Fibroblast of peridontal ligament (primary cell): ENCODE data around the gene TBC1D22A.

Experiments used
- DNase-seq: peaks from one replicate; pipeline ENCODE4 v3.0.0-alpha.2; 2010; ENCODE audit errors: extremely low read depth

TBC1D22A gene

DNA sequence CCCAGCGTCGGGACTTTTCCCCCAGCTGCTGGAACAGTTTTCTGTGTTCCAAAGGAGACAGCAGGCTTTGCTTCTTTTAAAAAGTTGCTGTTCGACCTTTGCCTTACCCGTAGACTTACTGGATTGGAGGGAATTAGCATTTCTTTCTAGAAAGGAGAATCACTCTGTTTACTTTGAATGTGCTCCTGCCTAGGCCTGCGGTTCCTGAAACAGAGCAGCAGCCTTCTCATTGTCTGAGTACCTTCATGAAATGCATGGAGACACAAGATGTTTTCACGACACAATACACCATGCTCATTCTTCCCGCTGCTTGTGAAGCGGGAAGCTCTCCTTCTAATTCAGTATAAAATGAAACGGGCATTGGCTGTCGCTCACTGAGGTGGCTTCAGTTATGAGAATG, 196.2 kb downstream of the TBC1D22A start:
- no peak for DNase-seq

DNA sequence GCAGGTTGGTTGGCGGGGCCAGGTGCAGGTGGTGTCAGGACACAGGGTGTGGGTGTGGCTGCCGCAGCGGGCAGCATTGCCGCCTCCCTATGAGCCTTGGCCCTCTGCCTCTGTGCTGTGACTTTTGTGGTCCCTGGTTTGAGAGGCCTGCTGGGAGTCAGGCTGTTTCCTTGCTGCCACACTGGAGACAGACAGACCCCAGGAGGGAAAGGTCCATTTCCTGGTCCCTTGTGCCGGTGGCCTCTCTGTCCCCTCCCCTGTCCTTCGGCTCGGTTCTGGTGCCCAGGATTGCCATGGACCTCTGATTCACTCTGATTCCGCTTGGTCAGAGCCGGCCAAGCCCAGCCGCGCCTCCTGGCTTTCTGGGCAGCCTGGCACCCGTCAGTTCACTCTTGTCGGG, 196.9 kb downstream of the TBC1D22A start:
- DNase-seq = no peak

DNA sequence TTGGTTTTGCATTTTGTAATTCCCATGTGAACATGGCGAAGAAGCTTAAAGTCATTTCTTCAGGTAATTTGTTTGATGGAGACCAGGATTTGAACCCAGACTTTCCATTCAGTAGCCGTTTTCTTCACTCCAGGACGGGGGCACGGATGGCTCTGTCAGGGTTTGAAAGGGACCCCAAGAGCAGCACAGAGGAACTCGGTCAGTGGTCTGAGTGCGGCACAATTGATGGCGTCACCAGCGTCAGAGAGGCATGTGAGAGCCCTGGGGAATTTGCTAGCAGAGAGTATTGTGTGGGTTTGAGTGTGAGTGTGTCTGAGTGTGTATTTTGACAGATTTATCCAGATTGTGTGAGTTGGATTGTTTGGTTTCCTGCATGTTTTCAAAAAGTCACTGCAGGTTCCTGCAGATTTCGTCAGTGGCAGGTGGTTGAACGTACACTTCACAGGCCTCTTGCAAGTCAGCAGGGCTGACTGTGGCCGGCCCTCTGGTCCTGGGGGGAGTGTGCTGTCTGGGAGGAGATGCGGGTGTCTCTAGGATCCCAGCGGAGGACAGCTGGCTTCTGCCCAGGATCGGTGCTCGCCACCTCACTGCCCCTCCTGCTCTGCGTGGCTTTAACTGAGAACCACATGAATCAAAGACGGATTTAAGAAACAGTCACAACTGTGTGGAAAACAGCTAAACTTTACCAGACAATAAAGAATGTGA, 199.3 kb downstream of the TBC1D22A start:
- no peak for DNase-seq

DNA sequence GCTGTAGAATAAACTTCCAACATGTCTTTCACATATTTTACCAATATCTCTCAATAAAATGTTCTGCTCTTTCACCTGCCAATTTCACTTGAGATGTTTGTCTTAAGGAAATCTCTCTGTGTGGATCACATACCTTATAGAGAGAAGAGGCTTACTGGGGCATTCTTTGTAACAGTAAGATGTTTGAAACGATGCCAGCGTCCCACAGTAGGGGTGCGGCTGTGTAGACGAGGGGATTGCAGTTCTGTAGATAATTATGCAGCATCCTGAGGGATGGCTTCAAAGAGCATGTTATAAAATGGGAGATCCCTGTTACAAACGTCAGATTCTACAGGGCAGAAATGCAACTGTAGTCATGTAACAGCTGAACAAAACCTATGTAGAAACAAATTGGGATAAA, 200.0 kb downstream of the TBC1D22A start:
- DNase-seq = no peak

DNA sequence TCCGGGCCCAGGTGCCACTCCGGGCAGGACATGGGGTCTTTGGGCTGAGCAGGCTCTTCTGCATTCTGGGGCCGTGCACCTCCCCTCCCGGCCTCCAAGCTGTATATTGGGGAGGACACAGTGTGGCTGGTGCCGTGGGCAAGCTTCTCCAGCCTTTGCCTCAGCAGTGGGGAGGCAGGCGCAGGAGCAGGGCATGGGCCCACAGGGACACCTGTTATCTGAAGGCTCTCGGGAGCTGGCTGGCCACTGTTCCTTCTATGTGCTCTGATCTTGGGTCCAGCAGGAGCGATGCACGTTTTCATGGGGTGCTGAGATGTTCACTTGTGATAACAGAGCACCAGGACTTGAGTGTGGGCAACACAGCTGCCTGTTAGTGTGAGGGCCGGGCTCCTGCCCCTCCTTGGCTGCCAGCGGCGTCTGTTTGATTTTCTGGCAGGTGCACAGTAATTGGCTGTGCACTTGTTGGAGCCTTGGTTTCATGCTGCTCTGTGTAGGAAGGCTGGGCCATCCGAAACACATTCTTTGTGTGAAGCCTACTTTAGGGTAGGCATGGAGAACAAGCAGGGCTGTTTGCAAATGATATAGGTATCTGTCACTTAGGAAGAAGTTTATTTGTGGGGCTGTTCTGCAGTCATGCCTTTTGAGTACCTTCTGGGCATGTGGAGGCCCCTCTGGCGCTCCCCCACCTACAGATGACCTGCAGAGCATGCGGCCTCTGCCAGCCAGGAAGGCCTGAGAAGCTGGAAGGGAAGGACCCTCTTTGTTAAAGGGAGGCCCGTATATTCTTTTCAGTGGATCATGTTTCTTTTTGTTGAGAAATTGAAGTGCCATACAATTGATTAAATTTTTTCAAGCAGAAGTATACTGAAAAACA, 201.5 kb downstream of the TBC1D22A start:
- DNase-seq = no peak

DNA sequence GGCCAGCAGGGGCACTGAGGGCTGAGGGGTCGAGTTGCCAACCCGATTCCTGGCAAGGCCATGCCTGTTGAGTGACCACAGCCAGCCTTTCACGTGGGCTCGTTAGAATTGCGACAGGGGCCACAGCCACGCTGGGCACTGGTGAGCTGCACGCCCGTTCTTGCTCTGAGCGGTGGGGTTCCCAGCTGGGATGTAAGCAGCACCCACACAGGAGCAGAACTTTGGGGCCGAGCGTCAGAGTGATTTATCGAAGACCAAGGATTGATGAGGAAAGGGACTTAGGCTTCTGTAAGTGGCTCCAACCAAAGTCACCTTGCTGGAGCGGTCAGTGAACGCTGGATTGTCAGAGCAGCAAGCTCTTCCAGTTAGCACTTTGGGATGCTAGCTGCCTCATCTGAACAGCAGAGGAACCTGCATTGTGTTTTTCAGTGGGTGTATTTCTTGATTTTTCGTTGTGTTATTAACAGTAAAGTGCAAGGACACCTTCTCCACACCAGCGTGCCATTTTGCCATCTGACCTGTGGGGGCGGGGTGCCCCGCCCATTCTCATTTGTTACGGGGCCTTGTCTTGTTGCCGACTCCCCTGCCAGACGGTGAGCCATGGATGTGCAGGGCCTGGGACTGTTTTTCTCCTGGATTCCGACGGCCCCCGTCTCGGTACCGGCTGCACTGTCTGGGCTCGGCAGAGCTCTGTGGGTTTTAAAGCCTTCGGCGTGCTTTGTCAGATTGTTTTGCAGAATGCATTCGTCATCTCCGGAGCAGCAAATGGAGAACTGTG, 202.5 kb downstream of the TBC1D22A start:
- no peak for DNase-seq

- DNase-seq = no peak
These were observed 203.4 kb downstream of the TBC1D22A start for GRCh38 chr22:46965555-46966494.

- peak; percentile 16 for DNase-seq
These were observed 204.0 kb downstream of the TBC1D22A start for GRCh38 chr22:46966495-46966845.

DNA sequence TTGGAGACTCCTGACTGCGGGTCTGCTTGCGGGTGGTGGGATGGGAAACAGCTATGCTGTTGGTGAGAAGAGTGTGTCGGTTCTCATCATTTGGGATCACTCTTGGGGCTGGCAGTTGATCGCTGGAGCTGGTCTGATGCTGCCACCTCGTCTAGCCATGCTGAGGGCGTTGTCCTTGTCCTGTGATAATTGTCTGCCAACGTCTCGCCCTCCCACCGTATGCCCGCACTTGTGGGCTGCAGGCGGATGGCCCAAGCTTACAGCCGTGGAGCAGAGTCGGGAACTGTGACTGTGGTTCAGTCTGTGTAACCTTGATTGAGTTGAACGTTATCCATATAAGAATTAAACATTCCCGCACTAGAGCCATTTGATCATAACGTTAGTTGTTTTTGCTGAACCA, 204.4 kb downstream of the TBC1D22A start:
- DNase-seq = no peak

DNA sequence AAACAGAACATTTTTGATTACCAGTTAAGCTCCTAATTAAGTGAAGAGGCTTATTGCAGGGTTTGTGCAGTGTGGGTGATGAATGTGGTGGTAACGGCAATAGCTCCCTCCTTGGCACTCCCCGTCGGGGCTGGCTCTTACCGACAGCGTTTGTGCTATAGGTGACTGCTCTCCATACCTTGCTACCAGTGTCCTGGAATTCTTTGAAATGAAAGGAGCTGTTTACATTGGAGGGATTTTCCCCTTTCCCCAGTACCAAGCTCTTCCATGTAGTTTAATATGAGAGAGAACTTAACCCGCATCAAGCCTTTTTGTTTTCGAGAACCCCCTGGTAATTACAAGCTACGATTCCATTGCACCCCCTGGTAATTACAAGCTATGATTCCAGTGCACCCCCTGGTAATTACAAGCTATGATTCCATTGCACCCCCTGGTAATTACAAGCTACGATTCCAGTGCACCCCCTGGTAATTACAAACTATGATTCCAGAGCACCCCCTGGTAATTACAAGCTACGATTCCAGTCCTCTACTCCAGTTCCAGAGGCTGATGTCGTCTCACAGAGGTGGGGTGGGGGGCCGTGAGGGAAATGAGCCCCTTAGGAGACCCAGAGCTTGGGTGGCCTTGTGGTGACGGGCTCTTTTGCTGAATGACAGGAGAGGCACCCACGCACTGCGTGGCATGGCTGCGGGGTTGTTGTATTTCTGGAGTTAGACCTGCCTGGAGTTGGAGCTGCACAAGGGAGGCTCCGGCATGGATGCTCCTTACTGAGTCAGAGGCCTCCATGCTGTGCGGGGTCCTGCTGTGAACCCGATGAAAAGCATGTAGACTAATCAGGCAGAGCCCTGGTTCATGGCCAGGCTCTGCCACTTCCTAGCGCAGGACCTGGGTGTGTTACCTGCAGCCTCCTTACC, 205.3 kb downstream of the TBC1D22A start:
- no peak for DNase-seq

DNA sequence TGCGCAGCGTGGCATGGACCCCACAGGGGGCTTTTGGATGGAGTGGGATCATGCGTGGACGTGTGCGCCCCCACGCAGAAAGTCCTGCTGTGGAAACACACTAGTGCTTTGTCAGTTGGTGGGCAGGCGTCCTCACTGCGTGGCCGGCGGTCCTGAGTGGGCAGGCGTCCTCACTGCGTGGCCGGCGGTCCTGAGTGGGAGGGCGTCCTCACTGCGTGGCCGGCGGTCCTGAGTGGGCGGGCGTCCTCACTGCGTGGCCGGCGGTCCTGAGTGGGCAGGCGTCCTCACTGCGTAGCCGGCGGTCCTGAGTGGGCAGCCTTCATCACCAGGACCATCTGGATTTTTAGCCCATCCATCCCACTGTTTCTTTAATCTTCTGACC, 205.9 kb downstream of the TBC1D22A start:
- DNase-seq = no peak

DNA sequence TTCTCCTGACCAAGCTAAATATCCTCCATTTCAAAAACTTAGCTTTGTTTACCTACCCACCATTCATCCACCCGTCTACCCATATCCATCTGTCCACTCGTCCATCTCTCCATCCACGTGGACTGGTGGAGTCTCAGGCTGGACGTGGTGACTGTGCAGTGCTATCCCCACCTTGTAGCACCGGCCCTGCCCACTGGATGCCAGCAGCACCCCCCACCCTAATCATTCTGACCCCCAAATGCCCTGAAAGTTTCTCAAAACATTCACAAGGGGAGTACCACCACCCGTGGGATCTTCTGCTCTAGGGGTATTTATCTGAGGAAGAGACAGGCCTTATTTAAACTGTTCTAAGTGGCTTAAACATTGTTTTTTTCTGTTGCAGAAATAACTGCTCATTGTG, 206.4 kb downstream of the TBC1D22A start:
- no peak for DNase-seq

DNA sequence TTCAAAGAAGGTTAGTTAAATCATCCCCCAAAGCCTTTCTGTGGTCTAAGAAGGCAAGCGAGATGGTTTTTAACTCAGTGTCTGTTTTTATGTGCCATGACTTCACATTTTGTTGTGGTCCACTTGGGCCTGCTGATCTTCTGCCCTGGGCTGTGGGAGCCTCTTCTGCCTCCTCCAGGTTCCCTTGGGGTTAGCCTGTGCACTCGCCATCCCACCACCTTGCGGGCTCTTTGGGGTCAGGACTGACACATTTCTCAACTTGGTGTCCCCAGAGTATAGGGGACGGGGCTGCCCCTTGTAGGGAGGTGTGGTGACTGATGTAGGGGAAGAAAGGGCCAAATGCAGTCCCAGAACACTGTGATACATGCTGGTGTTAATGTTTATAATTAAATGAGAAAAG, 207.0 kb downstream of the TBC1D22A start:
- no peak for DNase-seq

DNA sequence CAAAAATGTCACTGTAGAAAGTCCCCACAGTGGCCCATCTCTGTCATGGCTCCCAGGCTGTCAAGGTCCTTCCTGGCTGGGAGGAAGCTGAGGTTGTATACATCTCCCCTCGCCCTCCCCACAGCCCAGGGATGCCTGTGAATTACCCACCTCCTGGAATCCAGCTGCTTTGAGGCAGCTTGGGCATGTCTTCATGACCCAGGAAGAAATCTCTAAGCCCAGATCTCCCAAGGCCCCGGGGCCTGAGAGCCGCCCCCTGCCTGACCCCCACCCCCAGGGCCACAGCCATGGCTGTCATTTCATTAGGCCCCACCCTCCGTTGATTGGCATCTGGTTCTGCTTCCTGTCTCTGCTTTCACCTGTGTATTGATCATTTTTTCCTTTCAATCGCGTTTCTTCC, 207.5 kb downstream of the TBC1D22A start:
- DNase-seq = no peak

DNA sequence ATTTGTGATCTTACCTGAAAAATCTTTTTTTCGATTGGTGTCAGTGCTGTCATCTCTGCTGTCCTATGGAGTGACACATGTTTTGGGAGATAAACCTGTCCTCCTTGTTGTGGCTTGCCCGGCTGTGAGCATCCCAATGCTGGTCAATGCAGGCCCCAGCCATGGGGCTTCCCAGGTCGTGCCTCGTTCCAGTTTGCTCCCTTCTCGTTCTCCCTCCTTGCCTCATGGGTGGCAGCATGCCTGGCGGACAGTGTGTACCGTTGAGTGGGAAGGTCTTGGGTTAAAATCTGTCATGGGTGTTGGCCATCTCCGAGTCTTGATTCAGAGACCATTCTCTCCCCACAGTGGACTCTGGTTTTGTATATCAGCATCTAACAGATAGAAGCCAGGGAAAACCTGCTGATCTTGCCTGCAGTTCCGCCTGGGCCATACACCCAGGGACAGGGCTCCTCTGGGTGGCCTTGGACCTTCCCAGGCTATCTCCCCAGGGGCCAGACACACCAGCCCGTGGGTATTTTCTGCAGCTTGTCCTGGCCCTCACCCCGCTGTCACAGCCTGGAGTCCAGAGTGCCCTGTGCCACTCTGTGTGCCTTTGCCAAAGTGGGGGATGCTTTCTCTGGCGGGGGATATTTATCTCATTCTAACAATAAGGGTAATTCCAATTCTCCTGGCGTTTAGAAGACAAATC, 208.1 kb downstream of the TBC1D22A start:
- DNase-seq = no peak

- DNase-seq = peak; percentile 6
These were observed 208.8 kb downstream of the TBC1D22A start for GRCh38 chr22:46971099-46971763.

- DNase-seq = no peak
These were observed 209.3 kb downstream of the TBC1D22A start for GRCh38 chr22:46971764-46972125.

DNA sequence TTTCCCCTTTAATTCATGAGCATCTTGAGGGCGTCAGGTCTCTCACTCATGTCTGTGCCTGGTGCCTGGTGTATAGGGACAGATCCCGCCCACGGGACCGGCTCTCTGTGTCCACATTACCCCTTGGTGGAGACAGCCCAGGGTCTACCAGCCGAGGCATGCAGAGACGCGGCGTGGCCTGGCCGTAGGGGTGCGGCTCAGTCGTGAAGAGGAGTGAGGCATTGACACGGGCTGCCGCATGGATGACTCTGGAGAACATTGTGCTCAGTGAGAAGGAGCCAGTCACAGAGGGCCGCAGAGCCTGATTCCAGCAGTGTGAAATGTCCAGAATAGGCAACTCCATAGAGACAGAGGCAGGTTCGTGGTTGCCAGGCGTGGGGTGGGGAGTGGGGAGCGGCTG, 209.8 kb downstream of the TBC1D22A start:
- no peak for DNase-seq
